ENCODE data around the gene MRTFA. TPM values are rescaled to one million over a fixed set of nuclear protein-coding genes. Genes with fewer than 3 reads are reported as not detected.

The MRTFA gene
- total RNA-seq, 4 donors from 2014 or later: 59.7 to 163 (median 111) TPM

- intact Hi-C loops (cut with DNase I; ENCODE audit: low total_unique reads): no loop called here
- 81 to 83% methylated on average over 5 of the region's 5 CpGs for WGBS, 2 donors
- no peak overlapping the region for H3K4me3 ChIP-seq (ENCODE audit: low read depth, poor library complexity, severe bottlenecking)
- DNase-seq (ENCODE audit: low spot score in 2 of 2): no peak
- TF ChIP-seq CTCF (IDR thresholded peaks at IDR 0.05) (no peak), POLR2A (IDR thresholded peaks at IDR 0.05) (no peak)
Measured at GRCh38 chr22:40463683-40464082, 172.8 kb downstream of the MRTFA start.

GRCh38 chr22:40463017-40463631, 173.4 kb downstream of the MRTFA start:
- no peak for DNase-seq (ENCODE audit: low spot score in 2 of 2)
- TF ChIP-seq POLR2A (IDR thresholded peaks at IDR 0.05) (no peak), CTCF (IDR thresholded peaks at IDR 0.05) (no peak)
- no peak overlapping the region for H3K4me3 ChIP-seq (ENCODE audit: low read depth, poor library complexity, severe bottlenecking)
- intact Hi-C loops (cut with DNase I; ENCODE audit: low total_unique reads): no loop called here
- WGBS, 2 donors: 76 to 79% methylated on average over 13 of the region's 13 CpGs

- no peak overlapping the region for H3K4me3 ChIP-seq (ENCODE audit: low read depth, poor library complexity, severe bottlenecking)
- no peak for DNase-seq (ENCODE audit: low spot score in 2 of 2)
- intact Hi-C loops (cut with DNase I; ENCODE audit: low total_unique reads): no loop called here
- WGBS, 2 donors: 63 to 68% methylated on average over 7 of the region's 7 CpGs
- TF ChIP-seq CTCF (IDR thresholded peaks at IDR 0.05): no peak
- no peak for TF ChIP-seq POLR2A (IDR thresholded peaks at IDR 0.05)
Measured at GRCh38 chr22:40462195-40462984, 174.1 kb downstream of the MRTFA start.

GRCh38 chr22:40453671-40454070, 182.8 kb downstream of the MRTFA start:
- H3K4me3 ChIP-seq (ENCODE audit: low read depth, poor library complexity, severe bottlenecking): no peak overlapping the region
- no peak for TF ChIP-seq POLR2A (IDR thresholded peaks at IDR 0.05)
- TF ChIP-seq CTCF (IDR thresholded peaks at IDR 0.05): no peak
- intact Hi-C loops (cut with DNase I; ENCODE audit: low total_unique reads): no loop called here
- no peak for DNase-seq (ENCODE audit: low spot score in 2 of 2)

- WGBS, 2 donors: 80 to 91% methylated on average over 11 of the region's 11 CpGs
- no peak for TF ChIP-seq CTCF (IDR thresholded peaks at IDR 0.05)
- no peak for TF ChIP-seq POLR2A (IDR thresholded peaks at IDR 0.05)
- H3K4me3 ChIP-seq (ENCODE audit: low read depth, poor library complexity, severe bottlenecking): no peak overlapping the region
Measured at GRCh38 chr22:40452730-40453487, 183.6 kb downstream of the MRTFA start.

More at GRCh38 chr22:40452730-40453487, 183.6 kb downstream of the MRTFA start:
- DNase-seq (ENCODE audit: low spot score in 2 of 2): no peak
- intact Hi-C loops (cut with DNase I; ENCODE audit: low total_unique reads): no loop called here

All from lower leg skin (tissue), 4 donors.